ENCODE data around the gene PKNOX1.
"Not testable (repeated sequence)": the region's sequence is repeated elsewhere in the genome, so short reads cannot be mapped to it uniquely, and the experiment has no call there.

The PKNOX1 gene

DNA sequence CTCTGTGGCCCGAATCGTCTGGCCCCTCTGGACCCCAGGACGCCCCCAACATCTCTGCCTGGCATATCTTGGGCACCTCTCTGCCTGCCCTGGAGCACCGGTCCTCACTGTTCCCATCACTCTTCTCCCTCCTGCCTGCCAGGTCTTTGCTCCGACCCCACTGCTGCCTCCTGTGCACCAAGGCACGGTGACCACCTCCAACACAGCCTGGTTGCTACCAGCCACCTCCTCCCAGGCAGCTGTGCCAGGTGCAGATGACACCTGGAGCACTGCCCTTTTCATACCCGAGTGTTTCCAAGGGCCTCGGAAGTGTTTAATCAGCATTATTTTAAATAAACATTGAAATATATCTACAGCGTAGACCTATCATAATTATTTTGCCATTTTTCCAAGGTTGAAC lies 31.3 kb downstream of the PKNOX1 start:
- TF ChIP-seq, protein P1, sequence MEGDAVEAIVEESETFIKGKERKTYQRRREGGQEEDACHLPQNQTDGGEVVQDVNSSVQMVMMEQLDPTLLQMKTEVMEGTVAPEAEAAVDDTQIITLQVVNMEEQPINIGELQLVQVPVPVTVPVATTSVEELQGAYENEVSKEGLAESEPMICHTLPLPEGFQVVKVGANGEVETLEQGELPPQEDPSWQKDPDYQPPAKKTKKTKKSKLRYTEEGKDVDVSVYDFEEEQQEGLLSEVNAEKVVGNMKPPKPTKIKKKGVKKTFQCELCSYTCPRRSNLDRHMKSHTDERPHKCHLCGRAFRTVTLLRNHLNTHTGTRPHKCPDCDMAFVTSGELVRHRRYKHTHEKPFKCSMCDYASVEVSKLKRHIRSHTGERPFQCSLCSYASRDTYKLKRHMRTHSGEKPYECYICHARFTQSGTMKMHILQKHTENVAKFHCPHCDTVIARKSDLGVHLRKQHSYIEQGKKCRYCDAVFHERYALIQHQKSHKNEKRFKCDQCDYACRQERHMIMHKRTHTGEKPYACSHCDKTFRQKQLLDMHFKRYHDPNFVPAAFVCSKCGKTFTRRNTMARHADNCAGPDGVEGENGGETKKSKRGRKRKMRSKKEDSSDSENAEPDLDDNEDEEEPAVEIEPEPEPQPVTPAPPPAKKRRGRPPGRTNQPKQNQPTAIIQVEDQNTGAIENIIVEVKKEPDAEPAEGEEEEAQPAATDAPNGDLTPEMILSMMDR (IDR thresholded peaks at IDR 0.05; ENCODE audit: low read depth, low read length), result no peak
- TF ChIP-seq, protein P2, sequence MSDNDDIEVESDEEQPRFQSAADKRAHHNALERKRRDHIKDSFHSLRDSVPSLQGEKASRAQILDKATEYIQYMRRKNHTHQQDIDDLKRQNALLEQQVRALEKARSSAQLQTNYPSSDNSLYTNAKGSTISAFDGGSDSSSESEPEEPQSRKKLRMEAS (IDR thresholded peaks at IDR 0.05; ENCODE audit: low read depth, low read length), result no peak
- TF ChIP-seq POLR2A (IDR thresholded peaks at IDR 0.05; ENCODE audit: extremely low read depth, insufficient read length) (no peak), MYC (IDR thresholded peaks at IDR 0.05; ENCODE audit: low read depth, low read length) (no peak)
- no peak for DNase-seq (ENCODE audit: low read depth)

DNA sequence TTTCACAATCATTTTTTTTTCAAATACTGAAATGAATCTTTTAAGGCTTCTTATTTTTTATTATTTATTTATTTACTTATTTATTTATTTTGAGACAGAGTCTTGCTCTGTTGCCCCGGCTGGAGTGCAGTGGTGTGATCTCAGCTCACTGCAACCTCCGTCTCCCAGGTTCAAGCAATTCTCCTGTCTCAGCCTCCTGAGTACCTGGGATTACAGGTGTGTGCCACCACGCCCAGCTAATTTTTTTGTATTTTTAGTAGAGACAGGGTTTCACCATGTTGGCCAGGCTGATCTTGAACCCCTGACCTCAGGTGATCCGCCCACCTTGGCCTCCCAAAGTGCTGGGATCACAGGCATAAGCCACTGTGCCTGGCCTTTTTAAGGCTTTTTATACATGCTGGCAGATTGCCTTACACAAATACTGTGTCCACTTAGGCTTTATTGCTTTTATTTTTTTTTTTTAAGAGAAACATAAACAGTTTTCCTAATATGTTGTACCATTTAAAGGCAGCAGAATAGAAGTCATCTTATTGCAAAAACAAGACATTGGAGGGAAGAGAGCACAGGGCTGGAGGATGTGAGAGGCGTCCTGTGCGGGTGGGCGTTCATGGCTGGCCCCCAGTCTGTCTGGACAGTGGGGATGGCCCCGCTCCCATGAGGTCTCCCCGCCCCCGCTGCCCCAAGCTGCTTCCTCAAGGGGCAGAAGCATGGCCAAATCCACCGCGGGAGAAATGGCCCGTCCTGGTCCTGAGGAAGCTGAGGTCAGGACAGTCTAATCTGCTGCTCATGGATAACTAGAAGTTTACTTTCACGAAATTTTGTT lies 31.9 kb downstream of the PKNOX1 start:
- H3K4me3 ChIP-seq (ENCODE audit: low read depth, low read length); DNase-seq (ENCODE audit: low read depth): not testable (repeated sequence)

More for the DNA sequence above, 31.3 kb downstream of the PKNOX1 start:
- no peak overlapping the region for H3K4me3 ChIP-seq (ENCODE audit: low read depth, low read length)

DNA sequence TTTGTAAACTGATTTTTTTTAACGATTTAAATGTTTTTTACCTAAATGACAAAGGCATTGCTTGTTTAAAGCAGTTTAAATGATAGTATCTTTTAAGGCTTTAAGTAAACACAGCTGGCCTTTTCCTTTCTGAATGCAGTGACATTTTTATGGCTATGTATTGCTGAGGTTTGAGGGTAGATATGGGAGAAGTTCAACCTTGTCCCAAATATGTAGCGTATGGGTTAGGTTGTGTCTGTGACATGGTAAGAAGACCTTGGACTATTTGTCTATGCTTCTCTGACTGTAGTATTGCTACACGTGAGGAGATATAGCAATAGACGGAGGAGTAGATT lies 32.5 kb downstream of the PKNOX1 start:
- TF ChIP-seq, protein P1 (IDR thresholded peaks at IDR 0.05; ENCODE audit: low read depth, low read length), result no peak
- TF ChIP-seq MYC (IDR thresholded peaks at IDR 0.05; ENCODE audit: low read depth, low read length) (no peak), POLR2A (IDR thresholded peaks at IDR 0.05; ENCODE audit: extremely low read depth, insufficient read length) (no peak)
- TF ChIP-seq, protein P2 (IDR thresholded peaks at IDR 0.05; ENCODE audit: low read depth, low read length), result no peak
- H3K4me3 ChIP-seq (ENCODE audit: low read depth, low read length), result no peak overlapping the region
- DNase-seq (ENCODE audit: low read depth), result no peak

DNA sequence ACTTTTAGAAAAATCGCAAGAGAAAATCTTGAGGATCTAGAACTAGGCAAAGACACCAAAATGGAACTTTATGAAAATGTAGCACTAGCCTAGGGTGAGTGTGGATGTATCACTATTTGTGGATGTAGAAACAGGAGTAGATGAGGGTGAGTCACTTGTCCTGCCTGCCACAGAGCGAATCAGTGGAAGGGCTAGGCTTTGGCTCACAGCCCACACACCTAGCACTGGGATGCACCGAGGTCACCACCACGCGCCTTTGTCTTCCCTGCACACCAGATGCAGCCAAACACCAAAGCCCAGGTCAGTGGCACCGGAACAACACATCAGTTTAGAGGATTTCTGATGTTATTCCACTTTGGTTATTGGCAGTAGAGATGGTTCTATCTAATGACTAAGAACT lies 38.2 kb downstream of the PKNOX1 start:
- no peak overlapping the region for H3K4me3 ChIP-seq (ENCODE audit: low read depth, low read length)
- TF ChIP-seq, protein P1 (IDR thresholded peaks at IDR 0.05; ENCODE audit: low read depth, low read length), result no peak
- no peak for TF ChIP-seq MYC (IDR thresholded peaks at IDR 0.05; ENCODE audit: low read depth, low read length)
- TF ChIP-seq, protein P2 (IDR thresholded peaks at IDR 0.05; ENCODE audit: low read depth, low read length), result no peak
- no peak for DNase-seq (ENCODE audit: low read depth)

DNA sequence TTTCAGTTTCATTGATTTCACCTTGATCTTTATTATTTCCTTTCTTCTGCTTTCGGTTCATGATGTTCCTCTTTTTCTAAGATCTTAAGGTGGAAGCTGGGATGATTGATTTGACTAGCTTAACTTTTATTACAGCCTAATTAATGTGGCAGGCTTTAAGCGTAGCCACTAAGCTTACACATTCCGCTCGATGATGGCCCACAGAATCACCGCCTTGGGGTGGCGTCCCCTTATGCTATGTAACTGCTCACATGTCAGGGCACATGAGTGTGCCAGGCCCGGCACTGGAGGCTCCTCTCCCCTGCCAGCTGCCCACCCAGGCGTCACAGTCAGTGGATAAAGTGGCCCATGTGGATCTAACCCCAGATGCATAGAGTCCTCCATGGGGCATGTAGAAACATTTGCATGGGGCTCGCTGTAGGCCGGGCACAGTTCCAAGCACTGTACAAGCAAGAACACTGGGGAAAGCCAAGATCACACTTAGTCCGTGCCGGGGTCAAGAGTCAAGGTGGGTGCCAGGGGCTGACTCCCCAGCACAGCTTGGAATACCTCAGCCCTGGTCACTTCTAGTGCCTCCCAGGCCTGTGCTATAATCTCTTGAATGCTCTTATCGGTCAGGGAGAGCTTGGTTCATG lies 41.7 kb downstream of the PKNOX1 start:
- no peak overlapping the region for H3K4me3 ChIP-seq (ENCODE audit: low read depth, low read length)
- TF ChIP-seq, protein P2 (IDR thresholded peaks at IDR 0.05; ENCODE audit: low read depth, low read length), result no peak
- TF ChIP-seq, protein P1 (IDR thresholded peaks at IDR 0.05; ENCODE audit: low read depth, low read length), result no peak
- TF ChIP-seq MYC (IDR thresholded peaks at IDR 0.05; ENCODE audit: low read depth, low read length) (no peak), POLR2A (IDR thresholded peaks at IDR 0.05; ENCODE audit: extremely low read depth, insufficient read length) (no peak)
- no peak for DNase-seq (ENCODE audit: low read depth)

DNA sequence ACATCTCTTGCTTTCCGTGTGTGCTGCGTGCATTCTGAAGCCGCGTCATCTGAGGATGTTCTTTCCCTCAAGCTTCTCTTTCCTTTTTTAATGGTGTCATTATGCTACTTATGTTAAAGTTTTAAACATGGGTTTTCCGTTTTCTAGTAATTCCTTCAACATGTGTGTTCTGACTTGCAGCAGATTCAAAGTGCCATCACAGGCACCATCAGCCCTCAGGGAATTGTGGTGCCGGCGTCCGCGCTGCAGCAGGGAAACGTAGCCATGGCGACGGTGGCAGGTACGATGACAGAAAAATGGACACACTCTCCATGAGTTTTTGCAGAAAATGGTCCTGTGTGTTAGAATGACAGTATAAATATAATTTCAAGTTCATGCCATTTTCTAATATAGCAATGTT lies 42.4 kb downstream of the PKNOX1 start:
- no peak for TF ChIP-seq MYC (IDR thresholded peaks at IDR 0.05; ENCODE audit: low read depth, low read length)
- TF ChIP-seq, protein P1 (IDR thresholded peaks at IDR 0.05; ENCODE audit: low read depth, low read length), result no peak
- TF ChIP-seq POLR2A (IDR thresholded peaks at IDR 0.05; ENCODE audit: extremely low read depth, insufficient read length), result no peak
- TF ChIP-seq, protein P2 (IDR thresholded peaks at IDR 0.05; ENCODE audit: low read depth, low read length), result no peak
- H3K4me3 ChIP-seq (ENCODE audit: low read depth, low read length), result no peak overlapping the region

More for the DNA sequence above, 42.4 kb downstream of the PKNOX1 start:
- no peak for DNase-seq (ENCODE audit: low read depth)

Measured in NB4 (cell line).